Stimulated activated CD8-positive, alpha-beta memory T cell treated with anti-CD3 and anti-CD28 coated beads, Interleukin-15, amount 100 ng/mL, for 4 hours (primary cell): ENCODE results near the gene FBXO27.
A peak's percentile ranks its signal among the peaks of the same experiment; 100 is the strongest.
"Not testable (repeated sequence)": the region's sequence is repeated elsewhere in the genome, so short reads cannot be mapped to it uniquely, and the experiment has no call there.

Experiments
- DNase-seq, 2 donors: peaks; one replicate each; pipeline ENCODE4 v3.0.0-alpha.2; 2020; ENCODE audit warnings: low read depth in 2 of 2

Gene FBXO27

GRCh38 chr19:39032063-39032918 lies at the start of gene FBXO27:
TSS of gene FBXO27 (minus strand) at chr19:39032549. CDS start at chr19:39032227, 322 bp downstream.
- no peak for DNase-seq

- DNase-seq = no peak
These were observed 48.1 kb upstream of the FBXO27 start for GRCh38 chr19:39080431-39080830.

GRCh38 chr19:39078436-39079200 lies 46.3 kb upstream of the FBXO27 start:
- no peak for DNase-seq

GRCh38 chr19:39077323-39077722 lies 45.0 kb upstream of the FBXO27 start:
- DNase-seq = no peak

- no peak for DNase-seq
These were observed 42.6 kb upstream of the FBXO27 start for GRCh38 chr19:39074942-39075341.

- DNase-seq = no peak
These were observed 41.9 kb upstream of the FBXO27 start for GRCh38 chr19:39074205-39074692.

GRCh38 chr19:39070888-39071287 lies 38.5 kb upstream of the FBXO27 start:
- no peak for DNase-seq

- DNase-seq = not testable (repeated sequence)
These were observed 35.9 kb upstream of the FBXO27 start for GRCh38 chr19:39068259-39068658.

GRCh38 chr19:39067104-39067503 lies 34.8 kb upstream of the FBXO27 start:
- no peak for DNase-seq

GRCh38 chr19:39065928-39066327 lies 33.6 kb upstream of the FBXO27 start:
- DNase-seq = no peak

- DNase-seq = no peak
These were observed 32.1 kb upstream of the FBXO27 start for GRCh38 chr19:39064405-39064804.

GRCh38 chr19:39060171-39060570 lies 27.8 kb upstream of the FBXO27 start:
- DNase-seq = no peak

- DNase-seq = no peak
These were observed 27.0 kb upstream of the FBXO27 start for GRCh38 chr19:39059302-39059701.

- no peak for DNase-seq
These were observed 25.3 kb upstream of the FBXO27 start for GRCh38 chr19:39057615-39058014.

- no peak for DNase-seq
These were observed 21.7 kb upstream of the FBXO27 start for GRCh38 chr19:39054091-39054470.

GRCh38 chr19:39053276-39054090 lies 21.1 kb upstream of the FBXO27 start:
- DNase-seq = no peak

GRCh38 chr19:39052846-39053245 lies 20.5 kb upstream of the FBXO27 start:
- no peak for DNase-seq

GRCh38 chr19:39052243-39052746 lies 19.9 kb upstream of the FBXO27 start:
- peak; percentile 21 to 30 for DNase-seq

- DNase-seq = no peak
These were observed 14.7 kb upstream of the FBXO27 start for GRCh38 chr19:39047073-39047472.

- no peak for DNase-seq
These were observed 13.9 kb upstream of the FBXO27 start for GRCh38 chr19:39046037-39046821.

GRCh38 chr19:39045506-39045905 lies 13.2 kb upstream of the FBXO27 start:
- DNase-seq = no peak
